GM13977 (cell line): ENCODE measurements around the gene GSE1.

ENCODE experiments used
- DNase-seq: peaks from one replicate; pipeline ENCODE4 v3.0.0; 2012; ENCODE audit warnings: low spot score
- in situ Hi-C: fragments of 300-500 bp; cut with MboI; formaldehyde crosslinking; loops from one replicate; pipeline ENCODE4 v1.12.0; 2022; ENCODE audit warnings: low sequenced_read_pairs, low pct_unique_long_range_greater_than_20kb, mixed read lengths, inconsistent platforms; ENCODE audit not compliant: unreplicated experiment
- TF ChIP-seq, protein P1 (sequence below): IDR thresholded peaks from 2 replicates; pipeline ENCODE4 v1.5.1; 2012; ENCODE audit warnings: mild to moderate bottlenecking, control low read depth; ENCODE audit not compliant: insufficient read depth; ENCODE audit errors: extremely low read depth, missing control alignments

The GSE1 gene

DNA sequence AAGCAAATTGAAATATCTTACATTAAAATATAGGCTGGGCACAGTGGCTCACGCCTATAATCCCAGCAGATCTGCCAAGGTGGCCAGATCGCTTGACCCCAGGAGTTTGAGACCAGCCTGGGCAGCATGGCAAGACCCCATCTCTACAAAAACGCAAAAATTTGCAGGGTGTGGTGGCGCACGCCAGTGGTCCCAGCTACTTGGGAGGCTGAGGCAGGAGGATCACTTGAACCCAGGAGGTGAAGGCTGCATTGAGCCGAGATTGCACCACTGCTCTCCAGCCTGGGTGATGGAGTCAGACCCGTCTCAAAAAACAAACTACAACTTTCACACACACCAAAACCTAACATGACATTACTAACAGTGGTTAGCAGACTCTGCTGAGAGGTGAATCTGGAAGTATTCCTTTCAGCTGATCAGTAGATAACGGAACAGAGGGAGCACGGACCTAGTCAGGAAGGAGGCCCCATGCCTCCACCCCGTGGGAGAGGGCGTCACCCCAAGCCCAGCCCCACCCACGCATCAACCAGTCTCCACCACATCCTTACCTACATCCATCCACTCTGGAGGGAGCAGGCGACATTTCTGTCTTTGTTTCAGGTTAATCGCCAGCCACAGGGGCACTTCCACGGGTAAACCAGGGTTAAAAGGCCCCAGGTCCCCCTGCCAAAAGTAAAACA, 73.9 kb downstream of the GSE1 start:
- in situ Hi-C loops = no loop called here

DNA sequence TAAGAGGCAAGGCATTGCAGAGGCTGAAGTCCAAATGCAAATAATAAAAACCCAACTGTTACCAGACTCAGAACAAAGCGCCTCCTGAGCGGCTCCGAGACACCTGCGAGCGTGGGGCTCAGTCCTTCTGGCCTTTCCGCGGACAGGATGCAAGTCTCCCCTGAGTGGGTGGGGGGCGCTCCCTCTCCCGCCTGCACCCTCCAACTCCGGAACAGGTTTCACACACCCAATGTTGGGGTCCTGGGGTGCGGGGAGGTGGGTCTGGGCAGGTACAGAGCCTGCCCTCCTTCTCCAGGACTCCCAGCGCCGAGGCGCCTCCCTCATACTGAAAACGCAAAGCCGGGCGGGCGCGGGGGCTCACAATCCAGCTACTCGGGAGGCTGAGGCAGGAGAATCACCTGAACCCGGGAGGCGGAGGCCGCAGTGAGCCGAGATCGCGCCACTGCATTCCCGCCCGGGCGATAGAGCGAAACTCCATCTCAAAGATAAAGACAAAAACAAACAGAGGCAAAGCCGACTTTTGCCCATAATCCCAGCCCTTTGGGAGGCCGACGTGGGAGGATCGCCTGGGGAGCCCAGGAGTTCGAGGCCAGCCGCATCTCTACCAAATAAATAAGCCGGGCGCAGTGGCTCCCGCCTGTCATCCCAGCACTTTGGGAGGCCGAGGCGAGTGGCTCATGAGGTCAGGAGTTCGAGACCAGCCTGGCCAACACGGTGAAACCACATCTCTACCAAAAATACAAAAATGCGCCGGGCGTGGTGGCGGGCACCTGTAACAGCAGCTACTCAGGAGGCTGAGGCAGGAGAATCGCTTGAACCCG, 74.7 kb downstream of the GSE1 start:
- no peak for DNase-seq
- in situ Hi-C loops = no loop called here
- TF ChIP-seq, protein P1, sequence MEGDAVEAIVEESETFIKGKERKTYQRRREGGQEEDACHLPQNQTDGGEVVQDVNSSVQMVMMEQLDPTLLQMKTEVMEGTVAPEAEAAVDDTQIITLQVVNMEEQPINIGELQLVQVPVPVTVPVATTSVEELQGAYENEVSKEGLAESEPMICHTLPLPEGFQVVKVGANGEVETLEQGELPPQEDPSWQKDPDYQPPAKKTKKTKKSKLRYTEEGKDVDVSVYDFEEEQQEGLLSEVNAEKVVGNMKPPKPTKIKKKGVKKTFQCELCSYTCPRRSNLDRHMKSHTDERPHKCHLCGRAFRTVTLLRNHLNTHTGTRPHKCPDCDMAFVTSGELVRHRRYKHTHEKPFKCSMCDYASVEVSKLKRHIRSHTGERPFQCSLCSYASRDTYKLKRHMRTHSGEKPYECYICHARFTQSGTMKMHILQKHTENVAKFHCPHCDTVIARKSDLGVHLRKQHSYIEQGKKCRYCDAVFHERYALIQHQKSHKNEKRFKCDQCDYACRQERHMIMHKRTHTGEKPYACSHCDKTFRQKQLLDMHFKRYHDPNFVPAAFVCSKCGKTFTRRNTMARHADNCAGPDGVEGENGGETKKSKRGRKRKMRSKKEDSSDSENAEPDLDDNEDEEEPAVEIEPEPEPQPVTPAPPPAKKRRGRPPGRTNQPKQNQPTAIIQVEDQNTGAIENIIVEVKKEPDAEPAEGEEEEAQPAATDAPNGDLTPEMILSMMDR = no peak

More for the DNA sequence above, 73.9 kb downstream of the GSE1 start:
- TF ChIP-seq, protein P1 = no peak
- DNase-seq = no peak

DNA sequence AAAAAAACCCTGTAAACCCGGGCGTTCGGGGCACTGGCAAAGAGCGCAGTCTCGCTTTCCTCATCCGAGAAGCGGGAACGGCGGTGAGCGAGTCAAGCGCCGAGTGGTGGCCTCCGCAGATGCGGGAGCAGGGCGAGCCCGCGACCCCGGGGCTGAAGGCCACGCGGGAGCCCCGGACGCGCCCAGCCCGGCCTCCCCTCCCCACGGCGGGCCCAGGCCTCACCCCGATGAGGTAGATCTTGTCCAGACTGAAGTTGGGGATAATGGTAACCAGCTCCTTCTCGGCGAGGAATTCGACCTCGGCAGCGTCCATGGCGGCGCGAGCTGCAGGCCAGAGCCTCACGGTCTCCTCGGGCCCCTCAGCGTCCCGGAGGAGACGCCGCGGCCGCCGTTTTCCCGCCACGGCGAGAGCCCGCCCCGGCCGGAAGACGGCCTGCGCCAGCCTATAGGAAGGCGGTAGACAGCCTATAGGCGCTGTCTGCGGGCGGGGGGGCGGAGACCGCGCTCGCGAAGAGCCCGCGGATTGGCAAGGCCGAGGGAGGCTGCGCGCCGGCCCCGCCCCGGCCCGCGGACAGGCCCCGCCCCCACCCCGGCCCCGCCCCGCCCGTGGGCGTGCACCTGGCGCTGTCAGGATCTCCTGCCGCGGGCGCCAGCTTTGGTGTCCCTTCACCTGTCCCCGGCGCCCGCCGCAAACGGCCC, 75.6 kb downstream of the GSE1 start, which contains the start of gene GINS2:
GINS2 (minus strand) TSS at position 369 of the 699 bp plus-strand sequence; CDS start at position 313, 56 bp downstream.
- DNase-seq = peak; percentile 100
- in situ Hi-C loops = no loop called here
- TF ChIP-seq, protein P1 = no peak

DNA sequence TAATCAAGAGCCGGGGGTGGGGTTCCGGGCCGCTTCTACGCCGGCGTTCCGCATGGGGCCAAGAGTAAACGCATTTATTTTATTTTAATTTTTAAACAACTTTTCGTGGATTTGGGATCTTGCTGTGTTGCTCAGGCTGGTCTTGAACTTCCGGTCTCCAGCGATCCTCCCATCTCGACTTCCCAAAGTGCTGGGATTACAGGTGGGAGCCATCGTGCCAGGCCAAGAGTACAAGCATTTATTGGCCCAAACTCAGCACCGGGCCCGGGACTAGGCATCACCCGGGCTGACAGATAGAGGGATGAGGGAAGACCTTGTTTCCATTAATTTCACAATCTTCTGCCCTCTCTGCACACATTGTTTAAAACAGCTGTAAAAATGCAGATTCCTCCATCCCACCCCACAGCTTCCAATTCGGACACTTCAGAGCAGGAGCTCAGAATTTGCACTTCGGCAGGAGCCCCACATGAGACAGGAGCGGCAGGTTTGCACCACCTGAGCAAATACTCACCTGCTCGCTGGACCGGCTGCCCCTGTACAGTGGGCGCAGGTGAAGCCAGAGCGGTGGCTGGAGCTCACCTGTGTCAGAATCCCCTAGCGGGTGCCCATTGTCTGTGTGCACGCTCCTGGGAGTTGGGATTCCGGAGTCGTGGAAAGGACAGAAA, 76.3 kb downstream of the GSE1 start:
- in situ Hi-C loops = no loop called here
- no peak for DNase-seq

DNA sequence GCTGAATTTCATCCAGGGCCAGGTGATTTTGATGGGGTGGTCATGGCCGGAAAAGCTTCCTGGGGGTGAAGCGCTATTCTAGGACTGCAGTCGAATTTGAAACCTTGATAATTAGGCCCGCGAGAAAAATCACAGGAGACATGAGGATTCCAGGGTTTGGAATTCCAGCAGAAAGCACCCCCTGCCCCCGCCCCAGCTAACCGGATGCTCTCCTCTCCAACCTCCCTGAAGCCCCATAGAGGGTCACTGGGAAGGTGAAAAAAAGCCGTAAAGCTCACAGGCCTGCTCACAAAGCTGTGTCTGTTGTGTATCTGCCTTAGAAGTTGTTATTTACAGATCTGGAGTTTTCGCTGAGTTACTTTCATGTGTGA, 76.8 kb downstream of the GSE1 start:
- in situ Hi-C loops = no loop called here
- no peak for DNase-seq

More for the DNA sequence above, 76.3 kb downstream of the GSE1 start:
- TF ChIP-seq, protein P1 = no peak

More for the DNA sequence above, 76.8 kb downstream of the GSE1 start:
- TF ChIP-seq, protein P1 = no peak
